DMS153 treated with DMSO at 0.1 percent for 48 hours (cell line): ENCODE data around the gene LAG3.

ENCODE experiments used
- DNase-seq: peaks from one replicate; lab custom pipeline; 2025; ENCODE audit not compliant: unreplicated experiment; lab: John Stamatoyannopoulos, UW

Gene LAG3

GRCh38 chr12:6771091-6771495 is 1.2 kb upstream of the LAG3 start:
- no peak for DNase-seq

GRCh38 chr12:6771509-6772330 is 600 bp upstream of the LAG3 start:
- DNase-seq = no peak

GRCh38 chr12:6772726-6773589 is 638 bp downstream of the LAG3 start:
- no peak for DNase-seq

- DNase-seq = no peak
Observed at GRCh38 chr12:6773590-6774351, 1.5 kb downstream of the LAG3 start.

GRCh38 chr12:6774499-6775062 is 2.3 kb downstream of the LAG3 start:
- no peak for DNase-seq

GRCh38 chr12:6775185-6776174 is 3.2 kb downstream of the LAG3 start:
- no peak for DNase-seq

- no peak for DNase-seq
Observed at GRCh38 chr12:6777386-6777785, 5.1 kb downstream of the LAG3 start.

GRCh38 chr12:6778217-6778573 is 5.9 kb downstream of the LAG3 start:
- DNase-seq = no peak

- peak; percentile 87 for DNase-seq
Observed at GRCh38 chr12:6778574-6779550, 6.5 kb downstream of the LAG3 start.

GRCh38 chr12:6779708-6780432 is 7.5 kb downstream of the LAG3 start:
- DNase-seq = no peak

GRCh38 chr12:6780573-6780972 is 8.3 kb downstream of the LAG3 start:
- no peak for DNase-seq

- no peak for DNase-seq
Observed at GRCh38 chr12:6782119-6782518, 9.8 kb downstream of the LAG3 start.

- DNase-seq = no peak
Observed at GRCh38 chr12:6782850-6783566, 10.7 kb downstream of the LAG3 start.

- DNase-seq = no peak
Observed at GRCh38 chr12:6783828-6784227, 11.5 kb downstream of the LAG3 start.

- DNase-seq = no peak
Observed at GRCh38 chr12:6784296-6784695, 12.0 kb downstream of the LAG3 start.

- no peak for DNase-seq
Observed at GRCh38 chr12:6784761-6785160, 12.4 kb downstream of the LAG3 start.

GRCh38 chr12:6786416-6787094 is 14.2 kb downstream of the LAG3 start:
- no peak for DNase-seq
